Panc1 (cell line): ENCODE data around the gene CAMKK2. TPM values are rescaled to one million over a fixed set of nuclear protein-coding genes. Genes with fewer than 3 reads are reported as not detected.

Experiments
- ATAC-seq: fragments of 200-7000 bp; cut with Tn5 transposase; 2 replicates; pipeline ENCODE4 v1.9.1; 2020; ENCODE audit warnings: mild to moderate bottlenecking, moderate library complexity
- BruUV-seq: library from RNA; stranded (reverse); fragments of 400-500 nt; replicated peaks from 2 replicates; lab custom pipeline; 2021; lab: Mats Ljungman, UMichigan
- CTCF ChIA-PET: fragments of 300-600 bp; sonication (Branson Sonifier 250); formaldehyde crosslinking; loops from one replicate; lab custom pipeline; 2022; ENCODE audit warnings: antibody characterized with exemption; lab: Charles Lee
- POLR2A ChIA-PET: fragments of 300-600 bp; sonication (Branson Sonifier 250); formaldehyde crosslinking; loops from one replicate; lab custom pipeline; 2022; ENCODE audit warnings: antibody characterized with exemption; lab: Charles Lee
- DNase-seq: peaks from one replicate; pipeline ENCODE4 v3.0.0-alpha.2; 2010; ENCODE audit warnings: low read depth, low spot score
- H3K27ac ChIP-seq: 2 replicates; pipeline ENCODE4 v1.5.1; 2011; ENCODE audit warnings: mild to moderate bottlenecking, low read length, inconsistent platforms
- H3K27me3 ChIP-seq: fragments of 200-500 bp; sonication (Bioruptor generic); 2 replicates; pipeline ENCODE4 v1.6.0; 2014; ENCODE audit warnings: low read length, inconsistent platforms; ENCODE audit not compliant: control insufficient read depth, insufficient read depth
- H3K36me3 ChIP-seq: fragments of 200-500 bp; sonication (Bioruptor generic); 2 replicates; pipeline ENCODE4 v1.5.1; 2014; ENCODE audit warnings: inconsistent platforms, mild to moderate bottlenecking, low read length, moderate library complexity; ENCODE audit not compliant: control insufficient read depth, insufficient read depth
- H3K4me1 ChIP-seq: 2 replicates; pipeline ENCODE4 v1.5.1; 2011; ENCODE audit warnings: inconsistent platforms, mild to moderate bottlenecking, low read length, moderate library complexity; ENCODE audit not compliant: control insufficient read depth, insufficient read depth
- H3K4me3 ChIP-seq, 2 experiments: 2 replicates each; pipeline ENCODE4 v1.5.1; 2011 to 2012; ENCODE audit warnings: low read depth in 2 of 2, low read length in 2 of 2, mild to moderate bottlenecking in 2 of 2, inconsistent platforms in 1 of 2, moderate library complexity in 1 of 2
- H3K9me3 ChIP-seq: fragments of 200-500 bp; sonication (Bioruptor generic); 2 replicates; pipeline ENCODE4 v1.5.1; 2014; ENCODE audit warnings: low read depth, mild to moderate bottlenecking, inconsistent platforms, low read length, moderate library complexity; ENCODE audit not compliant: control insufficient read depth, insufficient read depth
- CTCF ChIP-seq: fragments of 450-650 bp; IDR thresholded peaks from 2 replicates; pipeline ENCODE4 v1.5.1; 2017; ENCODE audit warnings: mild to moderate bottlenecking
- POLR2AphosphoS5 ChIP-seq: IDR thresholded peaks from 2 replicates; pipeline ENCODE4 v1.6.1; 2012; ENCODE audit warnings: mild to moderate bottlenecking, low read depth, low read length, moderate library complexity
- SIN3A ChIP-seq: IDR thresholded peaks from 2 replicates; pipeline ENCODE4 v1.6.1; 2012; ENCODE audit warnings: low read depth, mild to moderate bottlenecking, low read length, moderate library complexity, borderline replicate concordance; ENCODE audit not compliant: insufficient read depth
- TCF7L2 ChIP-seq: IDR thresholded peaks from 2 replicates; pipeline ENCODE4 v1.6.1; 2011; ENCODE audit warnings: mild to moderate bottlenecking, low read depth, low read length, inconsistent platforms
- in situ Hi-C: cut with HindIII; loops from 2 replicates; pipeline ENCODE4 v1.10.0; 2016; ENCODE audit warnings: low sequenced_read_pairs, low pct_unique_long_range_greater_than_20kb
- intact Hi-C: fragments of 100-400 bp; cut with micrococcal nuclease; formaldehyde crosslinking; loops from one replicate; pipeline ENCODE4 v1.10.0; 2022; ENCODE audit not compliant: unreplicated experiment
- total RNA-seq: library from RNA; stranded (reverse); gene quantifications from one replicate; pipeline ENCODE4 v1.2.1, GENCODE V29; 2021; ENCODE audit not compliant: unreplicated experiment
- TF ChIP-seq, protein P1 (sequence below), 2 experiments: IDR thresholded peaks; 2 replicates each; pipeline ENCODE4 v1.6.1; 2011 to 2012; ENCODE audit warnings: low read depth in 2 of 2, control low read depth in 1 of 2, low read length in 1 of 2, mild to moderate bottlenecking in 1 of 2, moderate library complexity in 1 of 2; ENCODE audit not compliant: insufficient read depth in 1 of 2

The CAMKK2 gene
- total RNA-seq, 1 experiment from 2014 or later: 37.8 TPM

GRCh38 chr12:121344506-121344905, 48.0 kb upstream of the CAMKK2 start:
- DNase-seq: no peak
- in situ Hi-C loops (no loop called here), intact Hi-C loops (no loop called here)
- H3K4me3 ChIP-seq: no peak overlapping the region
- TF ChIP-seq CTCF (no peak), POLR2AphosphoS5 (no peak), SIN3A (no peak), TCF7L2 (no peak)
- TF ChIP-seq, protein P1, sequence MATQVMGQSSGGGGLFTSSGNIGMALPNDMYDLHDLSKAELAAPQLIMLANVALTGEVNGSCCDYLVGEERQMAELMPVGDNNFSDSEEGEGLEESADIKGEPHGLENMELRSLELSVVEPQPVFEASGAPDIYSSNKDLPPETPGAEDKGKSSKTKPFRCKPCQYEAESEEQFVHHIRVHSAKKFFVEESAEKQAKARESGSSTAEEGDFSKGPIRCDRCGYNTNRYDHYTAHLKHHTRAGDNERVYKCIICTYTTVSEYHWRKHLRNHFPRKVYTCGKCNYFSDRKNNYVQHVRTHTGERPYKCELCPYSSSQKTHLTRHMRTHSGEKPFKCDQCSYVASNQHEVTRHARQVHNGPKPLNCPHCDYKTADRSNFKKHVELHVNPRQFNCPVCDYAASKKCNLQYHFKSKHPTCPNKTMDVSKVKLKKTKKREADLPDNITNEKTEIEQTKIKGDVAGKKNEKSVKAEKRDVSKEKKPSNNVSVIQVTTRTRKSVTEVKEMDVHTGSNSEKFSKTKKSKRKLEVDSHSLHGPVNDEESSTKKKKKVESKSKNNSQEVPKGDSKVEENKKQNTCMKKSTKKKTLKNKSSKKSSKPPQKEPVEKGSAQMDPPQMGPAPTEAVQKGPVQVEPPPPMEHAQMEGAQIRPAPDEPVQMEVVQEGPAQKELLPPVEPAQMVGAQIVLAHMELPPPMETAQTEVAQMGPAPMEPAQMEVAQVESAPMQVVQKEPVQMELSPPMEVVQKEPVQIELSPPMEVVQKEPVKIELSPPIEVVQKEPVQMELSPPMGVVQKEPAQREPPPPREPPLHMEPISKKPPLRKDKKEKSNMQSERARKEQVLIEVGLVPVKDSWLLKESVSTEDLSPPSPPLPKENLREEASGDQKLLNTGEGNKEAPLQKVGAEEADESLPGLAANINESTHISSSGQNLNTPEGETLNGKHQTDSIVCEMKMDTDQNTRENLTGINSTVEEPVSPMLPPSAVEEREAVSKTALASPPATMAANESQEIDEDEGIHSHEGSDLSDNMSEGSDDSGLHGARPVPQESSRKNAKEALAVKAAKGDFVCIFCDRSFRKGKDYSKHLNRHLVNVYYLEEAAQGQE (IDR thresholded peaks at IDR 0.05; ENCODE audit: insufficient read depth in 1 of 2, low read depth in 2 of 2, low read length in 1 of 2): no peak
- no peak for ATAC-seq
- ChIA-PET CTCF (no interaction called here), POLR2A (no interaction called here)
- no peak overlapping the region for H3K27ac ChIP-seq
- H3K27me3 ChIP-seq: no peaks in the 10 kb centered on the region
- BruUV-seq: no TSS peak
- peaks cover 14% of the 10 kb centered on the region for H3K36me3 ChIP-seq
- H3K9me3 ChIP-seq: no peaks in the 10 kb centered on the region
- H3K4me1 ChIP-seq: no peaks in the 10 kb centered on the region

DNA sequence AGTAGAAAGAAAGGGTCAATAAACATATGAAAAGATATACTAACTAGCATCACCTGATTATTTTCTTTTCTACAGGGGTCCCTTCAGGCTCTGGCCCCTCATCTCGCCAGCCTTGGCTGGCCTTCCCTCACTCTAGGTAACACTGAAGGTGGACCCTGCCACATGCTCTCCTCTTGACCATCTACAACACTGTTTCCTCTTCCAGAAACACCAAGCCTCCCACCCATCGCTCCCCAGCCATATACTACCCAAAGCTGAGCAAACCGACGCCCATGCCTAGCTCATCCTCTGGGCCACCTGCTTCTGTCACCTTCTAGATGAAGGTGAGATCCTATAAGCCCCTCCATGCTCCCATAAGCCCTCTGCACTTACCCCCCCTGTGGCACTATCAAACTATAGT, 40.9 kb upstream of the CAMKK2 start:
- Histone ChIP-seq H3K4me1 (no peaks in the 10 kb centered on the region), H3K27me3 (no peaks in the 10 kb centered on the region), H3K27ac (no peak overlapping the region), H3K4me3 (no peak overlapping the region), H3K36me3 (peaks cover 3% of the 10 kb centered on the region; the same call in 1 of the 2 replicates), H3K9me3 (no peaks in the 10 kb centered on the region)
- intact Hi-C loops: no loop called here
- ATAC-seq: no peak
- in situ Hi-C loops: no loop called here
- TF ChIP-seq SIN3A (no peak), CTCF (no peak), TCF7L2 (no peak)
- no peak for DNase-seq
- ChIA-PET CTCF (interaction anchor here (0.8 kb wide), 1 partner anchor 104 kb away, joined by 3 read pairs; no protein-coding TSS in a partner anchor), POLR2A (no interaction called here)
- BruUV-seq: no TSS peak
